HG03442 (cell line): ENCODE measurements around the gene FER.
"Not testable (repeated sequence)": the region's sequence is repeated elsewhere in the genome, so short reads cannot be mapped to it uniquely, and the experiment has no call there.

Source experiments
- ATAC-seq: cut with Tn5 transposase; IDR thresholded peaks from one replicate; pipeline ENCODE4 v1.9.1; 2021; ENCODE audit warnings: mild to moderate bottlenecking, moderate library complexity; ENCODE audit not compliant: unreplicated experiment

The FER gene

DNA sequence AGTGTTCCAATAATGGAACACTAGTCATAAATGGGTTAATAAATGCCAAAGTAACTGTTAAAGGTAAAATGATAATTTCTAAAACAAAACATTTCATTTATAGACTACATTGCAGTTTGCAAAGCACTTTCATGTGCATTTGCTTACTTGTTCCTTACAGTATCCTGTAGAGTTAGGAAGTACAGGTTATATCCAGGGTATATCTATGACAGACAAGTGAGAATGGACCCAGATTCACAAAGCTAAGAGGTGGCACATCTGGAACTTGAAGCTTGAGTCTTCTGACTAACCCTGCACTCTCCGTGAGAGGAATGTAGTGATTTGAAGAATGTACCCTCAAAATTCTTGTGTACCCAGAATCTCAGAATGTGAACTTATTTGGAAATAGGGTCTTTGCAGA lies 121.4 kb downstream of the FER start:
- ATAC-seq, result no peak

DNA sequence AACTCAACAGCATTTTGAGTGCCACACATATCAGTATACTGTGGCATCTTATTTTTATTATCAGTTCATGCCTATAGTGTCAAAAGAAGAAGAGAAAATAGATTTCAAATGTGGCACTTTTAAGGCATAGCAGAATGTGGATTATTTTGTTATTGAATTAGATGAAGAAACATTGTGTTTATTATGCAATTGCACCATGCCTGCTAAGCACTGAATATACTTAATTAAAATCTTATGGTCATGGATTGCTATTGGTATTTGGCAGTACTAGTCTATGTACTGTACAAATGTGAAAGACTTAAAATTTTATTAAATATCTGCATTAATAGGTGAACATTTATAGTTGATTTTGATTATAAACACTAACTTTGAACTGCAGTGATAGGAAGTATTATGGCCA lies 128.8 kb downstream of the FER start:
- no peak for ATAC-seq

DNA sequence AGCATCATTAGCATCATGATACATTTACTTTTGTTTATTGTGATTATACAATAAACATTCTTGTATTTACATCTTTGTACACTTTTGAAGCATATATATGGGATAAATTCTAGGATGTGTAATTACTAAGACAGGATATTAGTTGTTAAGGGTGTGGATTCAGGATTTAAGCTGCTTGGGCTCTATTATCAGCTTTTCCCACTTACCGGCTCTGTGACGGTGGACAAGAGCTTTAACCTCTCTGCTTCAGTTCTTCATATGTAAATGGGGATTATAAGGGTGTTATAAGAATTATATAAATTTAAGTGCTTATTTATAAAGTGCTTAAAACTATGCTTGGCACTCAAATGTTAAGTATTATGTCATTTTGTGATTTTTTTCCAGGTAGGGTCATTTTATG lies 131.1 kb downstream of the FER start:
- no peak for ATAC-seq

DNA sequence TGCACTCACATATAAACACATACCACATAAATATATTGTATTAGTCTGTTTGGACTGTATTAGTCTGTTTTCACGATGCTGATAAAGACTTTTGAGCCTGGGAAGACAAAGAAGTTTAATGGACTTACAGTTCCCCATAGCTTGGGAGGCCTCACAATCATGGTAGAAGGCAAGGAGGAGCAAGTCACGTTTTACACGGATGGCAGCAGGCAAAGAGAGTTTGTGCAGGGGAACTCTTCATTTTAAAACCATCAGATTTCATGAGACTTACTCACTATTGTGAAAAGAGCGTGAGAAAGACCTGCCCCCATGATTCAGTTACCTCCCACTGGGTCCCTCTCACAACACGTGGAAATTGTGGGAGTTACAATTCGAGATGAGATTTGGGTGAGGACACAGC lies 133.4 kb downstream of the FER start:
- ATAC-seq, result no peak

DNA sequence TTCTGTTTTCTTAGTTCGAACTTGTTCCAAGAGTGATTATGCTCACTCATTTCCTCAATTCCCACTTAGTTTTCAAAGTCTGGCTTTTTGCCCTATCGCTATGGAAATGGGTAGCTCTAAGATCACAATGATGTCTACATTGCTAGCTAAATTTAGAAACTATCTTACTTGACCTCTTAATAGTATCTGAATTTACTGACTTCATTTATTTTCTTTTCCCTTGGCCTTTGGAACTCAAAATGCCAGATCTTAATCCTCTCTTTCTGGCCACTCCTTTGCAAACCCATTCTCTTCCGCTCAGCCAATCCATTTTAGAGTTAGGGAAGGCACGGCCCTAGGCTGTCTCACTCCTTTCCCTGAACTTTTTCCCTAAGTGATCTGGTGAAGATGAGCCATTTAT lies 137.0 kb downstream of the FER start:
- no peak for ATAC-seq

DNA sequence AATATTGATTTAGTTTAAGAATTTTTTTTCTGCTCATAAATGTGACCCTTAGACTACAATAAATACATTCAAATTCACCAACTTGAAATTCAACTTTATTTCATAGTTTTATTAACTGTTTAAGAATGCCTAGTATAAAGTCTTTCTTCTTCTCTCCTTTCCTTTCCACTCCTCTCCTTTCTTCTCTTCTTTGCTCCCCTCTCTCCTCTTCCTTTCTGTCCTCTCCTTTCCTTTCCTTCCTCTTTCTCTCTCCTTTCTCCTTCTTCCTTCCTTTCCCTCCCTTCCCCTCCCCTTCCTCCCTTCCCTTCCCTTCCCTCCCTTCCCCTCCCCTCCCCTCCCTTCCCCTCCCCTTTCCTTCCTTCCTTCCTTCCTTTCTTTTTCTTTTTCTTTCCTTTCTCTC lies 150.6 kb downstream of the FER start:
- ATAC-seq, result no peak

DNA sequence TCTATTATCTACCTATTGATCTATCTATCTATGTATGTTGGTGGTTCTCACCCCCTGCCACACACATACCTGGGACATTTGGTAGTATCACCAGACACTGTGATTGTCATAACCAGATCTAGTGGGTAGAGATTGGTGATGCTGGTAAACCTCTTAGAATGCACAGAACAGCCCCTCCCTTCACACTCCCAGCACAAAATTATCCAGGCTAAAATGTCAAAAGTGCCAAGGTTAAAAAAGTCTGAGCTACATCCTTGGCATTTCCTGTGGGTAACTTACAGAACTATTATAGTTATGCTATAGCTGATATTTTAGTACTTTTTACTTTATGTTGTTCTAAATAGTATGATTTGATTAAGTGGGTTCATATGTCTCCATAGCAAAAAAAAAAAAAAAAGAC lies 151.0 kb downstream of the FER start:
- ATAC-seq, result no peak

DNA sequence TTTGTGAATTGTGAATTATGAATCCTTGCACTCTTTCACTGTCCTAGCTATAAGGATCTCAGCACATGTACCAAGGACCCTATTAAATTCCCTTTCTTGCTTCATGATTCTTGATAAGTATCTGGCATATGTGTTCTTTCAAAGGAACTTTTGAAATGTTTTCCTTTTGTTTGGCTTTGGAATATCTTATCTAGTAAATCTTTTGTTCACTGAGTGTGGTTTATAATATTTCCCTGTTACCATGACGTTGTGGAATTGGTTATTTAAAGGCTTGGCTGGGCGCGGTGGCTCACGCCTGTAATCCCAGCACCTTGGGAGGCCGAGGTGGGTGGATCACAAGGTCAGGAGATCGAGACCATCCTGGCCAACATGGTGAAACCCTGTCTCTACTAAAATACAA lies 151.5 kb downstream of the FER start:
- ATAC-seq, result not testable (repeated sequence)

DNA sequence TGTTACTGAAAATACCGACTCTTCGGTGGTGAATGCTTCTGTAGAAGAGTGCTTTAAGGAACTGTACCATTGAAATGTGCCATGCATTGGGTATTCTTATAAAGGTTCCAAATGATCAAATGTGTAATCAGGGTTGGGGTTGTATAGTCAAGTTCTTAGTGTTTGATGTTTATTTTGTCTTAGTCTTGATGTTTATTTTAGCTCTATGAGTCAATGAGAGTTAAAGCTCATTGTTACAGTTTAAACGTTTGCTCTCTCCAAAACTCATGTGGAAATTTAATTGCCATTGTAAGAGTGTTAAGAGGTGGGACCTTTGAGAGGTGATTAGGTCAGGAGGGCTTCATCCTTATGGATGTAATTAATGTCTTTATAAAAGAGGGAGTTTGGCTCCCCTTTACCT lies 153.0 kb downstream of the FER start:
- ATAC-seq, result no peak

DNA sequence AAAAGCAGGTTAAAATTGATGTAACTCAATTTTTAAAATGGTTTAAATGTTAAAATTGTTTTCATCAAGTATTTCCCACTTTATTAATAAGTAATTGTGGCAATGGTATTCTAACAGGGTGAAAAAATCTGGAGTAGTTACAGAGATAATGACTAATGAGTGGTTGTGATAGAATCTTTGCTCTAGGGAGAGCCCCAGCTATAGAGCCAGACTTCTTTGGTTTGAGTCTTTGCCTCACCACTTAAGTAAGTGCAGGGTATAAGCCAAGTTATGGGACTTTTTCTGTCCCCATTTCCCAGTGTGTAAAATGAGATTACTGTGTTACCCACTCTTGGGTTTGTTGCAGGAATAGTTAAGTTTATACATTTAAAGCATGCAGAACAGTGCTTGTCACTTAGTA lies 158.1 kb downstream of the FER start:
- ATAC-seq, result no peak

DNA sequence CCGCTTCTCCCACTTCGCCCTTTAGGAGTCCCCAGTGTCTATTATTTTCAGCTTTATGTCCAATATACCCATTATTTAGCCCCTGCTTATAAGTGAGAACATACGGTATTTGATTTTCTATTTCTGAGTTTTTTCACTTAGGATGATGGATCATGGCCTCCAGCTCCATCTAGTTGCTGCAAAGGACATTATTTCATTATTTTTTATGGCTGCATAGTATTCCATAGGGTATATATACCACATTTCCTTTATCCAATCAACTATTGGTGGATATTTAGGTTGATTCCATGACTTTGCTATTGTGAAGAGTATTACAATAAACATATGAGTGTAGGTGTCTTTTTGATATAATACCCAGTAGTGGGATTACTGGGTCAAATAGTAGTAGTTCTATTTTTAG lies 162.9 kb downstream of the FER start:
- no peak for ATAC-seq

DNA sequence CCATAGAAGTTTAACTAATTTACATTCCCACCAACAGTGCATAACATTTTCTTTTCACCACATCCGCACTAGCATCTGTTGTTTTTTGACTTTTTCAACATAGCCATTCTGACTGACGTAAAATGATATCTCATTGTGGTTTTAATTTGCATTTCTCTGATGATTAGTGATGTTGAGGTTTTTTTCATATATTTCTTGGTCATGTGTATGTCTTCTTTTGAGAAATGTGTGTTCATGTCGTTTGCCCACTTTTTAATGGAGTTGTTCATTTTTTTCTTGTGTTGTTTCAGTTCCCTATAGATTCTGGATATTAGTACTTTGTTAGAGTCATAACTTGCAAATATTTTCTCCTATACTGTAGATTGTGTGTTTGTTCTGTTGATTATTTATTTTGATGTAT lies 163.4 kb downstream of the FER start:
- ATAC-seq, result peak; percentile 50

DNA sequence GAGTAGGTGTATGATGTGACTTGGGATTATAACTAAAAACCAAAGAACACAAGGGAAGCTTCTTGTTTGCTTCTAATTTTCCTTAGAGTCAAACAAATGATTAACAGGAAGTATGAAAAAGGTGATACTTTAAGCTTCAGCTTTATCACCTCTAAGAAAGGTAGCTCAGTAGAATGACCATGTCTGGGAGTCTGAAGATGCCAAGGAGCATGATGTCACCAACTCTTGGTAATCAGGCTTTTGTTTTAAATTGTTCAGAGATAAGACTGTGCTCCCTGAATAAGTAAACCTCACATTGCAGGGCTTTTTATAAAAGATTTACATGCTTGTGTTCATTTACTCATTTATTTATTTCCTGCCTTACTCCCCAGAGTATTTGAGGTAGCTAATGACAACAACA lies 169.9 kb downstream of the FER start:
- no peak for ATAC-seq

DNA sequence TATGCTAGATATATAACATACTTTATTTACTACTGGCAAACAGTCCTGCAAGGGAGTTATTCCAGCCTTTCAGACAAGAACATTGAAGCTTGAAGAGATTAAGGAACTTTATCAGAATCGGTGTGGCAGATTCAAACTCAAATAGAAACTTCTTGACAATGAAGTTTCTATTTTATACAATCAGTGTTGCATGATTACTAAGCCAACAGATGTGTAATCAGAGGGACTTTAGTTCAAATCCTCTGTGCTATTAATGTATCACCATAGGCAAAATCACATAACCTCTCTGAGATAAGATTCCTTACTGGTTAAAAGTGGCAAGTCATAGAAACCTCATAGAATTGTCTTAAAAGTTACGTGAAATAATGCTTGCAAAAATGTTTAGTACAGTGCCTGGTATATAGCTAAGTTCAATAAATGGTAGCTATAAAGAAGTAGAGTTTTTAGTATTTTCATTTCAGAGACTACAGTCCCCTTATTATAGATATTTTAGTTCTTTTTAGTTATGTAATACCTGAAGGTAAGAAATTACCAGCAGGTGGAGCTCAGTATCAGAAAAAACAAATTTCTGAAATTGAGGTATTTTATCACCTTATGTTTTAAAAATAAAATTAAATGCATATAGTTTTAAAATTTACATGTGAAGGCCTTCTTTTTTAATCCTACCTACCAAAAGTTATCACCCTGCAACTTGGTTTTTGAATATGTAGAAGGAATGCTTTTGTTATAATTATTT lies 172.1 kb downstream of the FER start:
- peak; percentile 52 for ATAC-seq

DNA sequence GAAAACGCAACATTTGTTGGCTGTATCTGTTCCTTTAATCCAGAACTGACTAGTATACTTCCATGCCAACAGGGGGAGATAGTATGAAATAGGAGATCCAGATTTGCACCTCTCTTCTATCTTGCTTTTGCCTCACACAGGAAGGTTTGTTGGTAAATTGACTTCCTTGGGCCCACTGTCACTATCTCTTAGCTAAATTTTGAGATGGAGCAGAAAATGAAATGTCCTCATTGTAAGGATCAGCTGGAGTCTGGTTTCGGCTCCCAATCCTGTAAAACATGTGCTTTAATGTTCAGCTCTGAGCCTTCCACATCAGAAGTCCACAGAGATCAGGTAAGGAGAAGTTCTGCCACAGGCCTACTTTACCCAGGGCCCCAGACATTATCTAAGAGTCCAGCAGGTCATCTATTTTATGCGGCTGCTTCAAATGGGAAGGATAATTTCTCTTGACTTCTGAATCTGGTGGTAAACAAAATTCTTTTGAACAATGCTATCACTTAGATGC lies 176.8 kb downstream of the FER start:
- ATAC-seq, result no peak

DNA sequence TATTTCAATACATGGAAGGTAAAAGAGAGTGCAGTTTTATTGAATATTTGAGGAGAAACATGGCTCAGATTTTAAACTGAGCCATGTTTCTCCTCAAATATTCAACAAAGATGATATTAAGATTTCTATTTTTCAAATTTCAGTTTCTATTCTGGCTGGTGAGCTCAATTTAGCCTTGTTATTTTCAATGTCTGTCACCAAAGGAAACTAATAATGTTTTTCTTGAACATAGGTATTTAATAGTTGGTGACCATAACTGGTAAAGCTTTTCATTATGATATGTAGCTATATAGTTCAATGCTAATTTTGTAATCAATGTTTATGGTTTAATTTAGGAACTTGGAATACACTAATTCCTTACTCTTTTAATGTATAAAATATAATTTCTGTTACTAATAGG lies 177.4 kb downstream of the FER start:
- ATAC-seq, result no peak

DNA sequence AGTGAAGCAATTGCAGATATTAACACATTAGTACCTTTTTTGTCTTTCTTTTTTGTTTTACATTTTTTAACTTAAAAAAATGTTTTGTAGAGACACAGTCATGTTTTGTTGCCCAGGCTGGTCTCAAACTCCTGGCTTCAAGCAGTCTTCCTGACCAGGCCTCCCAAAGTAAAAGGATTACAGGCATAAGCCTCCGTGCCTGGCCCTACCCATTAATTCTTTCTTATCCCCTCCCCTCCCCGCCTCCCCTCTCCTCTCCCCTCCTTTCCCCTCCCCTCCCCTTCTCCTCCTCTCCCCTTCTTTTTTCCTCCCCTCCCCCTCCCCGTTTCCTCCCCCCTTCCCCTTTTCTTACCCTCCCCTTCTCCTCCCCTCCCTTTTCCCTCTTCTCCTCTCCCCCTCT lies 182.4 kb downstream of the FER start:
- no peak for ATAC-seq

DNA sequence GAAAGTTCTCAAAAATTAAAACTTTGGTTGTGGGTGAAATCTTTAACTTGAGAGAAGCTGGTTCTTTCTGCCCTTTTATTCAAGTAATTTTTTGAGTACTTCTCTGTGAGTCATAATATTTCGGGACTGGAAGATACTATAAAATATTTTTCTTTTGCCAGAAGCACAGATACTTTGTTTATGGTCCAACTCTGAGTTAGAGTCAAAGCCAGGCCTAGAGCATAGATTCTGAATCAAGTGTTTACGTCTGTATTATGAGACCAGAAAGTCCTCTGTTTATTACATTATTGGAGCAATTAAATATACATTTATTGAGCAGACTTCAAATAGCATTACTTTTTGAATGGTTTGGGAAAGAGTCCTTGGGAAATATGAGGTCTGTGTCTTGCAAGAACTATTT lies 187.9 kb downstream of the FER start:
- ATAC-seq, result no peak

DNA sequence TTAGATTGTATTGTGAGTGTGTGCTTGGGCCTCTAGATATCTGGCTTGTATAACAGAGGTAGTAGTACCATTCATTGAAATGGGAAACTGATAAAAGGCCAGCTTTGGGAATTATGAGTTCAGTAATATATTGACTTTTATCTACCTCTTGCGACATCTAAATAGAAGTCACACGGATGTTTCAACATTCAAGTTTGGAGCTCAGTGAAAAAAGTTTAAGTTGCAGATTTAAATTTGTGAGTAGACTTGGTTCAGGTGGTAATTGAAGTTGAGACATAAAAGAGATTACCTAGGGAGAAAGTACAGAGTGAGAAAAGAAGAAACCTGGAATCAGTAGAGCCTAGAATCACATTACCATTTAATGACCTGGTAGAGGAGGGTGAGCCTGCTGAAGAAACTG lies 189.5 kb downstream of the FER start:
- no peak for ATAC-seq

DNA sequence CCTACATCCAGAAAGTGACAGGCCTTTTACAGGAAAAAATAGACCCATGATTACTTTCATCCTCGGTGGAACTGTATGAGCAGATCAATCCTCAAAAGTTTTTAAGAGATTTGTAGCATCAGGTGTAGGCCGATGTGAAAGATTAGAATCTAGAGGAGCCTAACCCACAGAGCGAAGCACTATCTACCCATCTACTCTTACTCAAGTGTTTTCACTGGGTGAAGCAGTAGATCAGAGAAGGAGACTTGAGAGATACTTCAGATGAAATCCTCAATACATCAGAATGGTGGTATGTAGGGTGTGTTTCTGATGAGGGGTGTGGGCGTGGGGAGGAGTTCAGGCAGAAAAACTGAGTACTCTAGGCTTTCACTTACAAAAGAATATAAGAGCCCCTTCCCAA lies 192.8 kb downstream of the FER start:
- no peak for ATAC-seq

DNA sequence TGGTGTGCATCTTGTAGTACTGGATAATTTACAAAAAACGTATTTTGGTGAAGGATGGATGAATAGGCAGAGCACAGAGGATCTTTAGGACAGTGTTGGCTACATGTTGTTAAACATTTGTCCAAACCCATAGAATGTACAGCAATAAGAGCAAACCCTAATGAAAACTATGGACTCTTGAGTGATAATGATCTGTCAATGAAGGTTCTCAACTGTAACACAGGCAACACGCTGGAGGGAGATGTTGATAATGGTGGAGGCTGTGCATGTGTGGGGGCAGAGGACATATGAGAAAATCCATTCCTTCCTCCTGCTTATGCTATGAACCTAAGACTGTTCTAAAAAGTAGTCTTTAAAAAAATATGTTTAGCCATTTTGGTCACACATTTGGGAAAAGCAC lies 194.0 kb downstream of the FER start:
- ATAC-seq, result no peak

DNA sequence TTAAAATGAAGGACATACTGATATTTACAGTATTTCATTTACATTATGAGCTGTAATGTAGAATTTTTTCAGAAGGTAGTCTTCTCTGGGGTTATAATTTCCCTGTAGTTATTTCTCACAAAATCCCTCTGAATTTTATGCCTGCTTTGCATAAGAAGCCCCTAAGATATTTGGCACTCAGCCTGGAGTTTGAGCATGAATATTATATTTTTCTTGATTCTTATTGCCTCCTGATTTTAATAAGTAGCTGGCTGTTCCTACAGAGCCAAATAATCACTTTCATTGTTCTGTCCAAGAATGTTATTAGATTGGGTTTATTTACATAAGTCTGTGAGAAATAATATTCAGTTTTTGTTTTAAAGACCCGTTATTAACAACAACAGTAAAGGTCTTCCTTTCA lies 195.0 kb downstream of the FER start:
- ATAC-seq, result no peak

DNA sequence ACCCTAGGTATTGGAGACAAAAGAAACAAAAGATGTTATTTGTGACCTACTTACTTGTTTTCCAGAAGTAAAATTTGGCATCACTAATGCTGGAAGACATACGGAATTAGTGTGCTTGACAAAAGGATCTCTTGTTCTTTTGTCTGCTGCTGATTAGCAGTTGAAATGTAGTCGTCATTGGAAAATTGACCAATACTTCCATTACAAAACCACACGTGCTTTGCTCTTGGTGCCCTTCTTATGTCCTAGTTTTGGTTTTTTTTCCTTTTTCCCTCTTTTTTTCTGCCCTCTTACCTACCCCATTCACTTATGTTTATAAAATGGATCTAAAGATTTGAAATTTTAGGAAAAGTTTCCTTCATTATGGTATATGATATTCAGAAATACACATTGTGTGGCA lies 197.4 kb downstream of the FER start:
- ATAC-seq, result no peak
